ENCODE measurements around the gene SLC26A1.

Gene SLC26A1

DNA sequence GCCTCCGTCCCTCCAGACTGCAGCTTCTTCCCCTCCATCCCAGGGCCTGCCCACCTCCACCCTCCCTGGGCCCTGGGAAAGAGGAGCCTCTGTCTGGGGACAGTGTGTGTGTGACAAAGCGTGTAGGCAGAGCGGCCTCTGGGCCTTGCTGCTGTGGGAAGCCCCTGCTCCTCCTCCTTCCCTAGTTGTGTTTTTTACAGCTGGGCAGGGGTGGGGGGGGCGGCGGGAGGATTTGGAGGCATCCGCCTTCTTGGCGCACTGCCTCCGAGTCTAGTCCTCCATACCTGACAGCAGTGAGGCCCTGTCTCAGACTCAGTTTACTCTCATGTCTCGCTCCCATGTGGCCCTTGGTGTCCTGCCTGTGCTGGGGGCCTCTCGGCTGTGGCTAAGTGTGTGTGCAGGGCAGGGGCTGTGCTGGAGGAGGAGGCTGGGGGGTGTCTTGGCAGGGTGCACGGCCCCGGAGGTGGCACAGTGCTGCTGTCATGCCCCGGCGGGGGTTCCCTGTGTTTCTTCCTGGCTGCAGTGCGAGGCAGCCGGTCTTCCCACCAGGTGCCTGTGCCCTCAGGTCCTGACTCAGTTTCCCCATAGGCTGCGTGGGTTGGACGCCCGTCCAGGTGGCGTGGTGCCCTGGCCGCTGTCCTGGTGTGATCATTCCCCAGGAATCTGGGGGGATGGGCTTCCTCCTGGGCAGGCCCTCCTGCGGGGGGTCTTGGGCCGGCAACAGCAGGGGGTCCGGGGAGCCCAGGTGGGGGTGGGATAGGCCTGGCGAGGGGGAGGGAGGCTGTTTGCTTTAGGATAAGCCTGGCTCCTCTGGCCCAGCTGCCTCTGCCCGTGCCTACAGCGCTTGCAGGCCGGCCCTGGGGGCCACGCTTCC lies 25.2 kb upstream of the SLC26A1 start:
- no peak for DNase-seq (ENCODE audit: low read depth)
- H3K4me3 ChIP-seq (ENCODE audit: low read length) = no peak overlapping the region
- TF ChIP-seq, protein P1, sequence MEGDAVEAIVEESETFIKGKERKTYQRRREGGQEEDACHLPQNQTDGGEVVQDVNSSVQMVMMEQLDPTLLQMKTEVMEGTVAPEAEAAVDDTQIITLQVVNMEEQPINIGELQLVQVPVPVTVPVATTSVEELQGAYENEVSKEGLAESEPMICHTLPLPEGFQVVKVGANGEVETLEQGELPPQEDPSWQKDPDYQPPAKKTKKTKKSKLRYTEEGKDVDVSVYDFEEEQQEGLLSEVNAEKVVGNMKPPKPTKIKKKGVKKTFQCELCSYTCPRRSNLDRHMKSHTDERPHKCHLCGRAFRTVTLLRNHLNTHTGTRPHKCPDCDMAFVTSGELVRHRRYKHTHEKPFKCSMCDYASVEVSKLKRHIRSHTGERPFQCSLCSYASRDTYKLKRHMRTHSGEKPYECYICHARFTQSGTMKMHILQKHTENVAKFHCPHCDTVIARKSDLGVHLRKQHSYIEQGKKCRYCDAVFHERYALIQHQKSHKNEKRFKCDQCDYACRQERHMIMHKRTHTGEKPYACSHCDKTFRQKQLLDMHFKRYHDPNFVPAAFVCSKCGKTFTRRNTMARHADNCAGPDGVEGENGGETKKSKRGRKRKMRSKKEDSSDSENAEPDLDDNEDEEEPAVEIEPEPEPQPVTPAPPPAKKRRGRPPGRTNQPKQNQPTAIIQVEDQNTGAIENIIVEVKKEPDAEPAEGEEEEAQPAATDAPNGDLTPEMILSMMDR (conservative IDR thresholded peaks at IDR 0.05; ENCODE audit: low read depth, low read length) = no peak

DNA sequence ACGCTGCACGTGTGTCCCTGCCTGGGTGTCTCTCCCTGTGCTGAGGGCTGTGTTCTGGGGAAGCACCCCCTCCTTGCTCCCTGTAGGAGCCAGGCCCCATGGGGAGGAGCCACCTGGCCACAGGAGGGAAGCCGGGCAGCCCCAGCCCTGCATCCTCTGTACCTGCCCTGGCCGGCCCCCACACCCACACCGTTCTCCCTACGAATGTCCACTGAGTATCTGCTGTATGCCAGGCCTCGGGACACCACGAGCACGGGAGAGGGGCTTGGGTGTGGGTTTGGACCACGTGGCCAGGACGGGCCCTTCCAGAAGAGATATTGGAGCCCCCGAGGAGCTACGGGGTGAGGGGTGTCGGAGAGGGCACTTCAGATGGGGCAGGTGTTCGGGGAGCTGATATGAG lies 24.5 kb upstream of the SLC26A1 start:
- no peak for DNase-seq (ENCODE audit: low read depth)
- TF ChIP-seq, protein P1 (conservative IDR thresholded peaks at IDR 0.05; ENCODE audit: low read depth, low read length) = no peak
- H3K4me3 ChIP-seq (ENCODE audit: low read length) = no peak overlapping the region

DNA sequence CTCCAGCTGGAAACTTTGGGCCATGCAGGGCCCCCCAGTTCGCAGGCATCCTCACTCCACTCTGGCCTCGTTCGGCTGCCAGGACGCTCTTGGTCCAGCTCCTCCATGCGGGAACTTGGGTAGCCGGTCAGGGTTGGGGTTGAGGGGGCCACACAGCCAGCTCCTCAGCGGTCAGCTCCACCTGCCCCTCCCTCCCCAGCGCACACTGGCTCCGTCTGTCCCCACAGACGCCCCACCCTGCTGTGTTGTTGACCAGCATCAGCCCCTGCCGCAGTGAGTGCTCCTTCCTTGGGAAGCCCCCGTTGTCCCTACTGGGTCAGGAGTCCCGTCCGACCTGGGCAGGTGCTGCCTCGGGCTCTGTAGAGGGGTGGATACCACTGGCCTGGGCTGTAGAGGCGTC lies 24.0 kb upstream of the SLC26A1 start:
- TF ChIP-seq, protein P1 (conservative IDR thresholded peaks at IDR 0.05; ENCODE audit: low read depth, low read length) = no peak
- H3K4me3 ChIP-seq (ENCODE audit: low read length) = no peak overlapping the region
- DNase-seq (ENCODE audit: low read depth) = no peak

DNA sequence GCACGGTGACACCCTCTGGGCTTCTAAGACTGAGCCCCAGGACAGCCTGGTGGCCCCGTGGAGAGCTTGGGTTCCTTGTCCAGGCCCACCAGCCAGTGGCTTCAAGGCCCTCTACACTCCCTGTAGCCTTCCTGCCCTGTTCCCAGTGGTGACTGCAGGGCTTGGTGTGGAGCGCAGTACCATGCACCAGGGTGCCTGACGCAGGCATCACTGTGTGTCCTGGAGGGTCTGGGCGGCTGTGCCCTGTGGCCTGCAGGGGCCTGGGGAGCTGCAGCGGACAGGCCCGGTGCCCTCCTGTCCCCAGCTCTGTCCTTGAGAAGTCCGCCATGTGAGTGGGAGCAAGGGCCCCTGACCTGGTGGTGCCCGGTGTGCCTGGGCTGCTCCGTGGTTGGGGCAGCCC lies 22.5 kb upstream of the SLC26A1 start:
- TF ChIP-seq, protein P1 (conservative IDR thresholded peaks at IDR 0.05; ENCODE audit: low read depth, low read length) = no peak
- no peak overlapping the region for H3K4me3 ChIP-seq (ENCODE audit: low read length)
- DNase-seq (ENCODE audit: low read depth) = no peak

DNA sequence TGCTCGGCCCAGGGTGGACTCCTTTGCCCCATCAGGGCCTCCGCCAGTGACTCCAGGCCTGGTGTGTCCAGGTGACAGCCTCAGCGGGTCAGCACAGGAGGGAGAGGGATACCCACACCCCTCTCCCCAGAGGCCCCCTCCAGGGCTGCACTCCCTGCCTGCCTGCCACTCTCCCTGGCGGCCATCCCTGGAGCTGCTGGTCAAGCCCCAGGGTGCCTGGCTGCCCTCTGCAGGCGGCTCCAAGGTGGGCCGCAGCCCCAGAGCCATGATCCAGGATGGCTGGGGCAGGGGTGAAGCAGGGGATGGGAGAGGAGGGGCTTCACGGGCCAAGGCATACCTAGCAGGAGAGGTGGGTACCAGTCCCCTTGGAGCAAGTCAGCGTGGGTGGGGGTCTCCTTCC lies 22.0 kb upstream of the SLC26A1 start:
- DNase-seq (ENCODE audit: low read depth) = no peak
- no peak overlapping the region for H3K4me3 ChIP-seq (ENCODE audit: low read length)
- TF ChIP-seq, protein P1 (conservative IDR thresholded peaks at IDR 0.05; ENCODE audit: low read depth, low read length) = peak; percentile 57

DNA sequence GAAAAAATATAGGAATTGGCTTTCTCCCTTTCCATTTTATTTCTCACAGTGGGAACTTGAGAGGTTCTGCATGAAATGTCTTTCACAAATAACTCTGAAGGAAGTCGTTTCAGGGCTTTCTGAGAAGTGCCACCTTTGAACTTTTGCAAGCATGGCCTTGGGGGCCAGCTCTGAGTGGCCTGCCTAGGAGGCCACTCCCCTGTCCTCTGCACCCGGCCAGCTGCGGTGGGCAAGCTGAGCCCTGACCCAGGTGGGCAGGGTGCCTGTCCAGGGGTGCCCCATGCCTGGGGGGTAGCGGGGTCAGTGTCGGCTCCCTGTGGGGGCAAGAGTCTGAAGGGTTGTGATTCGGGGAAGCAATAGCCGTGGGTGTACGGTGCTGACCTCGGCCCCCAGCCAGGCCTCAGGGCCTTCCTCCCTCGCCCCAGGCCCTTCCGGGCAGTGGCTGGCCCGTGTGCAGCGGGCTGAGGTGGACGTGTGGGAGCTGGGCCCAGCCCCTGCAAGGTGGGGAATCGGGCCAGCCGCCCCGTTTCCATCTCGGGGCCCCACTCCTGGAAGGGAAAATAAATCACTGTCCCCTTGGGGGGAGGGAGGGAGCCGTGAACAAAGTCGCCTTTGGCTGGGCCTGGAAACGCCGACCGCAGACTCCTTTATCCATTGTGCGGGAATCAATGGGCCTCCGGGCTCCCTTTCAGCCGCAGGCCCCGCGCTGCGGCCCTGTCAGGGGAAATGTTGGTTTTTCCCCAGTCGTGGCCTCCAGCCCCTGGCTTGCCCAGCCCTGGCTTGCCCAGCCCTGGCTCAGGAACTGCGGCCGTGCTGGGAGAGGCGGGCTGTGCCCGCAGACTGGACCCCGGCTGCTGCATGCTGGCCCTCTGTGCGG lies 21.3 kb upstream of the SLC26A1 start:
- no peak for DNase-seq (ENCODE audit: low read depth)
- H3K4me3 ChIP-seq (ENCODE audit: low read length) = no peak overlapping the region
- TF ChIP-seq, protein P1 (conservative IDR thresholded peaks at IDR 0.05; ENCODE audit: low read depth, low read length) = no peak
